Glutamatergic neuron (in vitro differentiated cells): ENCODE data around the gene GIPC1. TPM values are rescaled to one million over a fixed set of nuclear protein-coding genes. Genes with fewer than 3 reads are reported as not detected.
A peak's percentile ranks its signal among the peaks of the same experiment; 100 is the strongest.

Experiments used
- DNase-seq: peaks from one replicate; pipeline ENCODE4 v3.0.0; 2022
- H3K27ac Mint-ChIP-seq: one replicate; pipeline ENCODE4 v1.8.0; 2020; ENCODE audit warnings: mild to moderate bottlenecking, mixed read lengths, inconsistent platforms; ENCODE audit not compliant: unreplicated experiment
- H3K27me3 Mint-ChIP-seq: one replicate; pipeline ENCODE4 v1.8.0; 2020; ENCODE audit warnings: mild to moderate bottlenecking, moderate library complexity, mixed read lengths, inconsistent platforms; ENCODE audit not compliant: unreplicated experiment
- H3K36me3 Mint-ChIP-seq: one replicate; pipeline ENCODE4 v1.8.0; 2020; ENCODE audit warnings: mild to moderate bottlenecking, mixed read lengths, inconsistent platforms; ENCODE audit not compliant: unreplicated experiment
- H3K4me1 Mint-ChIP-seq: one replicate; pipeline ENCODE4 v1.8.0; 2020; ENCODE audit warnings: mild to moderate bottlenecking, low read depth, mixed read lengths, inconsistent platforms; ENCODE audit not compliant: unreplicated experiment
- H3K4me3 Mint-ChIP-seq: one replicate; pipeline ENCODE4 v1.8.0; 2020; ENCODE audit warnings: mild to moderate bottlenecking, mixed read lengths, inconsistent platforms; ENCODE audit not compliant: unreplicated experiment
- H3K9me3 Mint-ChIP-seq: one replicate; pipeline ENCODE4 v1.8.0; 2020; ENCODE audit warnings: mild to moderate bottlenecking, moderate library complexity, mixed read lengths, inconsistent platforms; ENCODE audit not compliant: unreplicated experiment
- CTCF ChIP-seq: fragments of 200-600 bp; sonication (generic); IDR thresholded peaks from one replicate; pipeline ENCODE4 v1.5.0; 2021; ENCODE audit not compliant: partially characterized antibody, unreplicated experiment
- total RNA-seq: library from RNA; stranded (reverse); fragmentation: NEBNext Ultra II Directional; extraction: Animal tissue kit (Norgen Biotek cat#: 25700); gene quantifications from one replicate; pipeline ENCODE4 v1.2.1, GENCODE V29; 2021; ENCODE audit not compliant: unreplicated experiment

The GIPC1 gene
- total RNA-seq, 1 donor from 2014 or later = 53.4 TPM

- no peak overlapping the region for H3K4me3 Mint-ChIP-seq
- H3K4me1 Mint-ChIP-seq = no peaks in the 10 kb centered on the region
- H3K27ac Mint-ChIP-seq = no peak overlapping the region
- TF ChIP-seq CTCF = no peak
- H3K9me3 Mint-ChIP-seq = no peaks in the 10 kb centered on the region
- DNase-seq = no peak
- peaks cover 2% of the 10 kb centered on the region for H3K27me3 Mint-ChIP-seq
- H3K36me3 Mint-ChIP-seq = no peaks in the 10 kb centered on the region
These were observed 13.6 kb downstream of the GIPC1 start for GRCh38 chr19:14482172-14482941.

GRCh38 chr19:14480700-14481079 lies 15.2 kb downstream of the GIPC1 start:
- Mint-ChIP-seq H3K36me3 (no peaks in the 10 kb centered on the region), H3K4me3 (no peak overlapping the region), H3K9me3 (peaks cover 5% of the 10 kb centered on the region), H3K27ac (no peak overlapping the region), H3K4me1 (peaks cover 6% of the 10 kb centered on the region), H3K27me3 (peaks cover 10% of the 10 kb centered on the region)
- no peak for TF ChIP-seq CTCF
- no peak for DNase-seq

GRCh38 chr19:14479975-14480699 lies 15.8 kb downstream of the GIPC1 start:
- peaks cover 6% of the 10 kb centered on the region for H3K4me1 Mint-ChIP-seq
- no peak overlapping the region for H3K4me3 Mint-ChIP-seq
- peaks cover 10% of the 10 kb centered on the region for H3K27me3 Mint-ChIP-seq
- peaks cover 5% of the 10 kb centered on the region for H3K9me3 Mint-ChIP-seq
- H3K27ac Mint-ChIP-seq = no peak overlapping the region
- no peaks in the 10 kb centered on the region for H3K36me3 Mint-ChIP-seq
- TF ChIP-seq CTCF = peak; percentile 97
- DNase-seq = peak; percentile 89

- TF ChIP-seq CTCF = no peak
- Mint-ChIP-seq H3K27me3 (peaks cover 10% of the 10 kb centered on the region), H3K9me3 (peaks cover 7% of the 10 kb centered on the region), H3K27ac (no peak overlapping the region), H3K4me1 (peaks cover 8% of the 10 kb centered on the region), H3K36me3 (no peaks in the 10 kb centered on the region), H3K4me3 (no peak overlapping the region)
- DNase-seq = no peak
These were observed 16.5 kb downstream of the GIPC1 start for GRCh38 chr19:14479309-14479974.

- H3K4me3 Mint-ChIP-seq = no peak overlapping the region
These were observed 17.8 kb downstream of the GIPC1 start for GRCh38 chr19:14478113-14478545.

More at GRCh38 chr19:14478113-14478545, 17.8 kb downstream of the GIPC1 start:
- Mint-ChIP-seq H3K9me3 (peaks cover 9% of the 10 kb centered on the region), H3K36me3 (no peaks in the 10 kb centered on the region), H3K27me3 (peaks cover 11% of the 10 kb centered on the region), H3K4me1 (peaks cover 10% of the 10 kb centered on the region), H3K27ac (no peak overlapping the region)
- TF ChIP-seq CTCF = no peak
- DNase-seq = peak; percentile 22
